OCI-LY1 (cell line): ENCODE data around the gene SLC2A9.

Source experiments
- H2AFZ ChIP-seq: fragments of 200-600 bp; sonication (generic), shearing (Covaris generic); 2 replicates; pipeline ENCODE4 v1.6.0; 2014; ENCODE audit warnings: antibody characterized with exemption, mild to moderate bottlenecking, low read length
- H3F3A ChIP-seq: fragments of 200-600 bp; sonication (generic), shearing (Covaris generic); 2 replicates; pipeline ENCODE4 v1.6.0; 2014; ENCODE audit warnings: mild to moderate bottlenecking, antibody characterized with exemption, low read length, moderate library complexity; ENCODE audit not compliant: insufficient read depth
- H3K27ac ChIP-seq: fragments of 200-600 bp; sonication (generic); 2 replicates; pipeline ENCODE4 v1.5.1; 2014; ENCODE audit warnings: low read length, mixed run types, mild to moderate bottlenecking, low read depth; ENCODE audit not compliant: poor library complexity, severe bottlenecking
- H3K27me3 ChIP-seq: fragments of 200-600 bp; sonication (generic); 2 replicates; pipeline ENCODE4 v1.6.0; 2014; ENCODE audit warnings: antibody characterized with exemption, mild to moderate bottlenecking, low read length, moderate library complexity; ENCODE audit not compliant: insufficient read depth
- H3K36me3 ChIP-seq: fragments of 200-600 bp; sonication (generic); 2 replicates; pipeline ENCODE4 v1.6.1; 2014; ENCODE audit warnings: mild to moderate bottlenecking, antibody characterized with exemption, low read length, moderate library complexity, mixed read lengths; ENCODE audit not compliant: insufficient read depth
- H3K4me1 ChIP-seq: fragments of 200-600 bp; sonication (generic); 2 replicates; pipeline ENCODE4 v1.5.1; 2014; ENCODE audit warnings: mild to moderate bottlenecking, low read length, moderate library complexity; ENCODE audit not compliant: insufficient read depth, severe bottlenecking
- H3K4me2 ChIP-seq: fragments of 200-600 bp; sonication (generic), shearing (Covaris generic); 2 replicates; pipeline ENCODE4 v1.6.1; 2014; ENCODE audit warnings: low read length
- H3K4me3 ChIP-seq: fragments of 200-600 bp; sonication (generic); 2 replicates; pipeline ENCODE4 v1.5.1; 2014; ENCODE audit warnings: low read length, low read depth, mild to moderate bottlenecking, mixed read lengths; ENCODE audit not compliant: poor library complexity, severe bottlenecking
- H3K79me2 ChIP-seq: fragments of 200-600 bp; shearing (Covaris generic); 2 replicates; pipeline ENCODE4 v1.6.1; 2016; ENCODE audit warnings: mixed run types, low read length, mixed read lengths; ENCODE audit not compliant: insufficient read depth
- H3K9ac ChIP-seq: fragments of 200-600 bp; sonication (generic), shearing (Covaris generic); 2 replicates; pipeline ENCODE4 v1.6.1; 2014; ENCODE audit warnings: mild to moderate bottlenecking, low read length, mixed read lengths
- H3K9me2 ChIP-seq: fragments of 200-600 bp; sonication (generic), shearing (Covaris generic); 2 replicates; pipeline ENCODE4 v1.6.1; 2014; ENCODE audit warnings: low read depth, mild to moderate bottlenecking, low read length, mixed read lengths
- H3K9me3 ChIP-seq: fragments of 200-600 bp; shearing (Covaris generic); 2 replicates; pipeline ENCODE4 v1.6.1; 2014; ENCODE audit warnings: low read length, mixed read lengths
- H4K20me1 ChIP-seq: fragments of 200-600 bp; sonication (generic), shearing (Covaris generic); 2 replicates; pipeline ENCODE4 v1.6.0; 2016; ENCODE audit warnings: mild to moderate bottlenecking, low read length; ENCODE audit not compliant: insufficient read depth
- EZH2 ChIP-seq: fragments of 200-600 bp; sonication (generic), shearing (Covaris generic); IDR thresholded peaks from 2 replicates; pipeline ENCODE4 v1.8.0; 2017; ENCODE audit warnings: borderline replicate concordance, mixed run types, mild to moderate bottlenecking, antibody characterized with exemption, low read length, moderate library complexity, mixed read lengths
- TF ChIP-seq, protein P1 (sequence below): fragments of 200-600 bp; sonication (generic), shearing (Covaris generic); IDR thresholded peaks from 2 replicates; pipeline ENCODE4 v1.5.1; 2017; ENCODE audit warnings: mild to moderate bottlenecking, antibody characterized with exemption, low read length, moderate library complexity, mixed read lengths

The SLC2A9 gene

DNA sequence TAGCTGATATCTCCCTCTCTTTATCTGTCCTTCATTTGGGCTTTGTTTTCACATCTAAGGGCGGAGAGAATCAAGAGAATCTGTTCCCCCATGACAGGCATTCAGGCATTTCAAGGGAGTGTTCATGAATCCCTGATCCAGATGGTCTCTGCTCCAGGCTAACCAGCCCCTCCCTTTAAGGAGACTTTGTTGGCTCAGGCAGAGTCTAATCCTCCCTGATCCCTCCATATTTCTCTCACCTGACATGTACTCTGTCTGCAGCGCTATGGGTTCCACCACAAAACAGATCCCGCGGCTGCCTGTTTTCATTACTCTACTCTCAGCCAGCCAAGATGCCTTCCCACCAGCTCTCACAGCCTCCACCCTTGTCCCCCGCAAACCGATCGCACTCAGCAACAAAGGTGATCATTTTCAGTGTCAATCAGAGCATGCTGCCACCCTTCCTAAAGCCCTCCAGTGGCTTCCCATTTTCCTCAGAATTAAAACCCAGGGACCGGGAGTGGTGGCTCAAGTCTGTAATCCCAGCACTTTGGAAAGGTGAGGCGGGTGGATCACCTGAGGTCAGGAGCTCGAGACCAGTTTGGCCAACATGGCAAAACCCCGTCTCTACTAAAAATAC, 30.3 kb upstream of the SLC2A9 start:
- H3K9me3 ChIP-seq = no peaks in the 10 kb centered on the region
- no peak overlapping the region for H3K9ac ChIP-seq
- H4K20me1 ChIP-seq = no peaks in the 10 kb centered on the region
- H3K9me2 ChIP-seq = no peaks in the 10 kb centered on the region
- H3K4me2 ChIP-seq = no peak overlapping the region
- no peak overlapping the region for H3K27ac ChIP-seq
- H3K27me3 ChIP-seq = no peaks in the 10 kb centered on the region
- no peaks in the 10 kb centered on the region for H3F3A ChIP-seq
- H3K4me1 ChIP-seq = no peaks in the 10 kb centered on the region
- no peak overlapping the region for H2AFZ ChIP-seq
- H3K4me3 ChIP-seq = no peak overlapping the region
- no peak for TF ChIP-seq EZH2
- TF ChIP-seq, protein P1, sequence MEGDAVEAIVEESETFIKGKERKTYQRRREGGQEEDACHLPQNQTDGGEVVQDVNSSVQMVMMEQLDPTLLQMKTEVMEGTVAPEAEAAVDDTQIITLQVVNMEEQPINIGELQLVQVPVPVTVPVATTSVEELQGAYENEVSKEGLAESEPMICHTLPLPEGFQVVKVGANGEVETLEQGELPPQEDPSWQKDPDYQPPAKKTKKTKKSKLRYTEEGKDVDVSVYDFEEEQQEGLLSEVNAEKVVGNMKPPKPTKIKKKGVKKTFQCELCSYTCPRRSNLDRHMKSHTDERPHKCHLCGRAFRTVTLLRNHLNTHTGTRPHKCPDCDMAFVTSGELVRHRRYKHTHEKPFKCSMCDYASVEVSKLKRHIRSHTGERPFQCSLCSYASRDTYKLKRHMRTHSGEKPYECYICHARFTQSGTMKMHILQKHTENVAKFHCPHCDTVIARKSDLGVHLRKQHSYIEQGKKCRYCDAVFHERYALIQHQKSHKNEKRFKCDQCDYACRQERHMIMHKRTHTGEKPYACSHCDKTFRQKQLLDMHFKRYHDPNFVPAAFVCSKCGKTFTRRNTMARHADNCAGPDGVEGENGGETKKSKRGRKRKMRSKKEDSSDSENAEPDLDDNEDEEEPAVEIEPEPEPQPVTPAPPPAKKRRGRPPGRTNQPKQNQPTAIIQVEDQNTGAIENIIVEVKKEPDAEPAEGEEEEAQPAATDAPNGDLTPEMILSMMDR = no peak
- H3K36me3 ChIP-seq = no peaks in the 10 kb centered on the region
- no peaks in the 10 kb centered on the region for H3K79me2 ChIP-seq

DNA sequence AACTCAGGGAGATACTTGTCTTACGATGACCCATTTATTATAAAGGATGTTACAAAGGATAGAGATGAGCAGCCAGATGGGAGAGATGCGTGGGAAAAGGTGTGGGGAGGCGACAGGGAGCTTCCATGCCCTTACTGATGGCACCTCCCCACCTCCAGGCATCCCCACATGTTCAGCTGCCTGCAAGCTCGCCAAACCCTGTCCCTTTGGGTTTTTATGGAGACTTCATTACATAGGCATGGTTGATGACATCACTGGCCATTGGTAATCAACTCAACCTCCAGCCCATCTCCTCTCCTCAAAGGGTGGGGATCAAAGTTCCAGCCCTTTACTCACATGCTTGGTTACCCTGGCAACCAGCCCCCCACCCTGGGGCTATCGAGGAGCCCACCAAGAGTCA, 29.4 kb upstream of the SLC2A9 start:
- Histone ChIP-seq H3K4me2 (no peak overlapping the region), H3K9ac (no peak overlapping the region), H4K20me1 (no peaks in the 10 kb centered on the region), H3K27ac (no peak overlapping the region), H3K4me3 (no peak overlapping the region), H3F3A (no peaks in the 10 kb centered on the region), H2AFZ (no peak overlapping the region), H3K79me2 (no peaks in the 10 kb centered on the region), H3K9me2 (no peaks in the 10 kb centered on the region), H3K9me3 (no peaks in the 10 kb centered on the region), H3K36me3 (no peaks in the 10 kb centered on the region), H3K27me3 (no peaks in the 10 kb centered on the region), H3K4me1 (no peaks in the 10 kb centered on the region)
- TF ChIP-seq EZH2 = no peak
- TF ChIP-seq, protein P1 = no peak

DNA sequence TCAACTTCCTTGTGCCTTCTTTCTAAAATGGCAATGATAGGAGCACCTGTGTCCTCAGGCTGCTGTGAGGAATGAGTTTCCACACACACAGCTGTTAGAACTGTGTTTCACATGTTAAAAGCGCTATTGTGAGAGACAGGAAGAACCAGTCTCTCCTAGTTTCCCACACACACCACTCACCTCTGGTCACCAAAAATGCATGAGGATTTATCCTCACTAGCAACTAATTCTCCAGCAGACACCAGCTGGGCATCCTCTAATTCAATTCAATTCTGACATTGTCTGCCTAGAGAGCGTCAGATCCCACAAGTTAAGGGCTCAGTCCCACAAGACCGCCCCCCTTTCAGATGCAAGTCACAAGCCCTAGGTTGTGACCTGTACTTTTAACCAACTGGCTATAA, 29.0 kb upstream of the SLC2A9 start:
- H3K9me2 ChIP-seq = no peaks in the 10 kb centered on the region
- H4K20me1 ChIP-seq = no peaks in the 10 kb centered on the region
- H3K27ac ChIP-seq = no peak overlapping the region
- TF ChIP-seq, protein P1 = no peak
- no peak for TF ChIP-seq EZH2
- H3K27me3 ChIP-seq = no peaks in the 10 kb centered on the region
- H3K36me3 ChIP-seq = no peaks in the 10 kb centered on the region
- no peak overlapping the region for H3K9ac ChIP-seq
- no peak overlapping the region for H3K4me3 ChIP-seq
- no peak overlapping the region for H2AFZ ChIP-seq
- H3K4me2 ChIP-seq = no peak overlapping the region
- H3K79me2 ChIP-seq = no peaks in the 10 kb centered on the region
- H3F3A ChIP-seq = no peaks in the 10 kb centered on the region
- H3K9me3 ChIP-seq = no peaks in the 10 kb centered on the region
- H3K4me1 ChIP-seq = no peaks in the 10 kb centered on the region
